ENCODE measurements around the gene AFAP1. TPM values are rescaled to one million over a fixed set of nuclear protein-coding genes. Genes with fewer than 3 reads are reported as not detected.

Gene AFAP1
- total and polyA plus RNA-seq, 2 of the 8 experiments (the other 6 are each of a cell fraction or from before 2014, with no cell fraction given): 3.6 to 18.2 TPM

- no peaks in the 10 kb centered on the region; a peak in 1 of 8 replicates for H3K36me3 ChIP-seq (ENCODE audit: control insufficient read depth in 2 of 4, insufficient read depth in 4 of 4, low read length in 3 of 4)
- no peak overlapping the region for H2AK5ac ChIP-seq (ENCODE audit: low read depth, low read length)
- no peak overlapping the region for H2BK5ac ChIP-seq (ENCODE audit: low read depth, low read length)
- no peaks in the 10 kb centered on the region for H3K4me1 ChIP-seq (replicated peaks in 1 of 4; ENCODE audit: control insufficient read depth in 3 of 4, insufficient read depth in 4 of 4, low read length in 3 of 4)
- CTCF ChIA-PET (ENCODE audit: partially characterized antibody): interaction anchor here (0.9 to 3.9 kb wide), 7 partner anchors 10 to 227 kb away, joined by 3 to 35 read pairs (median 5); no protein-coding TSS in a partner anchor
- no peak overlapping the region for H3K9ac ChIP-seq (replicated peaks in 1 of 4; ENCODE audit: extremely low read depth in 1 of 4, low read depth in 3 of 4, low read length in 3 of 4)
- H4K91ac ChIP-seq (replicated peaks; ENCODE audit: insufficient read length, low read length): no peak overlapping the region
- no peak overlapping the region for H2BK120ac ChIP-seq (replicated peaks; ENCODE audit: low read depth, low read length)
- no peak overlapping the region for H2BK20ac ChIP-seq (ENCODE audit: low read length)
- H4K20me1 ChIP-seq (replicated peaks in 1 of 2; ENCODE audit: control insufficient read depth in 1 of 2, insufficient read depth in 2 of 2, low read length in 2 of 2): peaks cover 0 to 1% of the 10 kb centered on the region in 2 experiments
- H3K4ac ChIP-seq (replicated peaks; ENCODE audit: insufficient read length, low read depth, low read length): no peak overlapping the region
- H3K18ac ChIP-seq (ENCODE audit: extremely low read depth, low read length): no peak overlapping the region
- TF ChIP-seq NRF1 (IDR thresholded peaks at IDR 0.05; ENCODE audit: low read depth, low read length) (no peak), SIRT6 (IDR thresholded peaks at IDR 0.05; ENCODE audit: low read length) (no peak), BACH1 (IDR thresholded peaks at IDR 0.05; ENCODE audit: low read length) (no peak), TBP (IDR thresholded peaks at IDR 0.05; ENCODE audit: low read depth, low read length) (no peak)
- no peak overlapping the region for H3K27ac ChIP-seq (ENCODE audit: low read depth, low read length)
- H3K23ac ChIP-seq (ENCODE audit: insufficient read length): no peak overlapping the region
- no peaks in the 10 kb centered on the region for H3K23me2 ChIP-seq (ENCODE audit: low read depth, low read length)
- no peak overlapping the region for H4K8ac ChIP-seq (ENCODE audit: extremely low read depth, insufficient read depth, low read length)
- no peaks in the 10 kb centered on the region for H3K27me3 ChIP-seq (replicated peaks in 1 of 4; ENCODE audit: control insufficient read depth in 3 of 4, extremely low read depth in 1 of 4, insufficient read depth in 3 of 4, low read length in 3 of 4)
- WGBS, 2 experiments (ENCODE audit: extremely low coverage in 1 of 2, insufficient coverage in 1 of 2, insufficient read length in 1 of 2, insufficient replicate concordance in 2 of 2, low coverage in 1 of 2, low lambda C conversion rate in 2 of 2, missing lambda C conversion rate in 1 of 2): 88% methylated on average over 8 of the region's 9 CpGs; no CpG with 5 or more reads in 1 of the 2 experiments
- no peak overlapping the region for H2AFZ ChIP-seq (ENCODE audit: low read length)
- H2BK15ac ChIP-seq (ENCODE audit: low read length): no peak overlapping the region
- no peak overlapping the region for H4K5ac ChIP-seq (ENCODE audit: insufficient read length, low read depth, low read length)
- H3K79me1 ChIP-seq (ENCODE audit: low read depth, low read length): no peaks in the 10 kb centered on the region
- no peak overlapping the region for H2BK12ac ChIP-seq (ENCODE audit: low read depth, low read length)
- no peak overlapping the region for H3K14ac ChIP-seq (ENCODE audit: insufficient read length)
- no peak overlapping the region for H3K4me2 ChIP-seq (ENCODE audit: insufficient read depth in 1 of 2, low read depth in 2 of 2, low read length in 2 of 2)
- DNase-seq (ENCODE audit: low read depth in 1 of 2, low spot score in 2 of 2) (no peak), FAIRE-seq (no peak)
- POLR2A ChIA-PET (ENCODE audit: partially characterized antibody): no interaction called here
- no peaks in the 10 kb centered on the region for H3K9me3 ChIP-seq (ENCODE audit: insufficient read depth in 2 of 2, low read depth in 1 of 2, low read length in 1 of 2)
- H3K56ac ChIP-seq (replicated peaks; ENCODE audit: insufficient read length, low read depth, low read length): no peak overlapping the region
- H3K79me2 ChIP-seq (ENCODE audit: control insufficient read depth in 1 of 2, insufficient read depth in 2 of 2, low read length in 2 of 2): no peaks in the 10 kb centered on the region
- H3K4me3 ChIP-seq (ENCODE audit: extremely low read depth in 1 of 4, insufficient read depth in 2 of 4, low read depth in 3 of 4, low read length in 4 of 4): no peak overlapping the region
These were observed 179.4 kb downstream of the AFAP1 start for GRCh38 chr4:7760228-7760627.

Data from H1 (cell line).